ENCODE measurements around the gene VAMP8. TPM values are rescaled to one million over a fixed set of nuclear protein-coding genes. Genes with fewer than 3 reads are reported as not detected.

VAMP8 gene
- total and polyA plus RNA-seq, 2 of the 8 experiments (the other 6 are each of a cell fraction or from before 2014, with no cell fraction given): 34.4 to 69.7 TPM

GRCh38 chr2:85537600-85538506, 39.5 kb upstream of the VAMP8 start:
- H3K79me2 ChIP-seq (ENCODE audit: control insufficient read depth in 1 of 2, insufficient read depth in 2 of 2, low read length in 2 of 2): peaks cover 26 to 49% of the 10 kb centered on the region in 2 experiments
- 3% methylated on average over 35 of the region's 35 CpGs; no CpG with 5 or more reads in 1 of the 2 experiments for WGBS, 2 experiments (ENCODE audit: extremely low coverage in 1 of 2, insufficient coverage in 1 of 2, insufficient read length in 1 of 2, insufficient replicate concordance in 2 of 2, low coverage in 1 of 2, low lambda C conversion rate in 2 of 2, missing lambda C conversion rate in 1 of 2)
- TF ChIP-seq MAX (IDR thresholded peaks at IDR 0.05) (peak; percentile 29; the same call in 1 of the 2 replicates), E2F6 (IDR thresholded peaks at IDR 0.05) (no peak), KDM1A (IDR thresholded peaks at IDR 0.05; ENCODE audit: borderline replicate concordance, low read length) (no peak), RXRA (IDR thresholded peaks at IDR 0.05; ENCODE audit: insufficient read depth, low read depth, low read length) (no peak), CHD1 (IDR thresholded peaks at IDR 0.05; ENCODE audit: low read depth, low read length) (no peak), POLR2A (IDR thresholded peaks at IDR 0.05; ENCODE audit: control extremely low read depth in 1 of 2, low read depth in 2 of 2, low read length in 2 of 2) (peak; percentile 69 to 88; a peak in 2 of 3 replicates), HDAC6 (IDR thresholded peaks at IDR 0.05; ENCODE audit: low read depth, low read length) (no peak), TAF1 (IDR thresholded peaks at IDR 0.05; ENCODE audit: low read depth, low read length) (peak; percentile 90), SIN3A (conservative IDR thresholded peaks at IDR 0.05 in 1 of 2, IDR thresholded peaks at IDR 0.05 in 1 of 2; ENCODE audit: low read depth in 1 of 2, low read length in 2 of 2) (0 out of 4 replicates have a peak, but pooled peaks of 1 of the 2 experiments have one; percentile 23)

More at GRCh38 chr2:85537600-85538506, 39.5 kb upstream of the VAMP8 start:
- no peak overlapping the region for H3K23ac ChIP-seq (ENCODE audit: insufficient read length)
- no peak overlapping the region for H2AFZ ChIP-seq (ENCODE audit: low read length)
- peak overlapping the region; percentile 96 for H3K18ac ChIP-seq (ENCODE audit: extremely low read depth, low read length)
- H2BK20ac ChIP-seq (ENCODE audit: low read length): peak overlapping the region; percentile 13; the same call in 1 of the 2 replicates
- H3K23me2 ChIP-seq (ENCODE audit: low read depth, low read length): no peaks in the 10 kb centered on the region; the same call in 1 of the 2 replicates
- no peaks in the 10 kb centered on the region for H3K9me3 ChIP-seq (ENCODE audit: insufficient read depth in 2 of 2, low read depth in 1 of 2, low read length in 1 of 2)
- H3K56ac ChIP-seq (replicated peaks; ENCODE audit: insufficient read length, low read depth, low read length): peak overlapping the region; percentile 94
- DNase-seq (ENCODE audit: low read depth in 1 of 2, low spot score in 2 of 2) (peak; percentile 56 to 69), FAIRE-seq (no peak)
- H3K79me1 ChIP-seq (ENCODE audit: low read depth, low read length): no peaks in the 10 kb centered on the region
- peak overlapping the region; percentile 87 to 100 (median 98) for H3K4me3 ChIP-seq (ENCODE audit: extremely low read depth in 1 of 4, insufficient read depth in 2 of 4, low read depth in 3 of 4, low read length in 4 of 4)
- POLR2A ChIA-PET (ENCODE audit: partially characterized antibody): interaction anchor here (0.6 to 38.6 kb wide), 42 partner anchors 8 to 665 kb away, joined by 3 to 1889 read pairs (median 8); partner anchors contain the start of genes C2orf68, CAPG, ELMOD3 and GGCX
- peak overlapping the region; percentile 100 for H3K27ac ChIP-seq (ENCODE audit: low read depth, low read length)
- H3K14ac ChIP-seq (ENCODE audit: insufficient read length): no peak overlapping the region
- CTCF ChIA-PET (ENCODE audit: partially characterized antibody): interaction anchor here (0.5 to 7.3 kb wide), 22 partner anchors 11 to 237 kb away, joined by 3 to 84 read pairs (median 4); partner anchors contain the start of gene SH2D6
- peak overlapping the region; percentile 98 for H4K5ac ChIP-seq (ENCODE audit: insufficient read length, low read depth, low read length)
- H3K27me3 ChIP-seq (replicated peaks in 1 of 4; ENCODE audit: control insufficient read depth in 3 of 4, extremely low read depth in 1 of 4, insufficient read depth in 3 of 4, low read length in 3 of 4): no peaks in the 10 kb centered on the region
- peaks cover 2 to 7% (median 5%) of the 10 kb centered on the region in 4 experiments; a peak in 4 of 7 replicates for H3K4me1 ChIP-seq (replicated peaks in 1 of 4; ENCODE audit: control insufficient read depth in 3 of 4, insufficient read depth in 4 of 4, low read length in 3 of 4)
- peaks cover 24 to 28% of the 10 kb centered on the region in 2 experiments for H4K20me1 ChIP-seq (replicated peaks in 1 of 2; ENCODE audit: control insufficient read depth in 1 of 2, insufficient read depth in 2 of 2, low read length in 2 of 2)
- H4K8ac ChIP-seq (ENCODE audit: extremely low read depth, insufficient read depth, low read length): peak overlapping the region; percentile 100
- peak overlapping the region; percentile 100 for H2BK5ac ChIP-seq (ENCODE audit: low read depth, low read length)
- peak overlapping the region; percentile 71; the same call in 1 of the 2 replicates for H2BK12ac ChIP-seq (ENCODE audit: low read depth, low read length)
- H3K4ac ChIP-seq (replicated peaks; ENCODE audit: insufficient read length, low read depth, low read length): peak overlapping the region; percentile 99
- peak overlapping the region; percentile 94 for H4K91ac ChIP-seq (replicated peaks; ENCODE audit: insufficient read length, low read length)
- H3K4me2 ChIP-seq (ENCODE audit: insufficient read depth in 1 of 2, low read depth in 2 of 2, low read length in 2 of 2): peak overlapping the region; percentile 77 to 85
- peaks cover 20 to 32% (median 21%) of the 10 kb centered on the region in 4 experiments for H3K36me3 ChIP-seq (ENCODE audit: control insufficient read depth in 2 of 4, insufficient read depth in 4 of 4, low read length in 3 of 4)
- H3K9ac ChIP-seq (replicated peaks in 1 of 4; ENCODE audit: extremely low read depth in 1 of 4, low read depth in 3 of 4, low read length in 3 of 4): peak overlapping the region; percentile 96 to 100 (median 98)
- peak overlapping the region; percentile 37; the same call in 1 of the 2 replicates for H2BK15ac ChIP-seq (ENCODE audit: low read length)
- H2BK120ac ChIP-seq (replicated peaks; ENCODE audit: low read depth, low read length): peak overlapping the region; percentile 81
- H2AK5ac ChIP-seq (ENCODE audit: low read depth, low read length): peak overlapping the region; percentile 72; the same call in 1 of the 2 replicates

Measured in H1 (cell line).